ENCODE results near the gene ARRDC2. TPM values are rescaled to one million over a fixed set of nuclear protein-coding genes. Genes with fewer than 3 reads are reported as not detected.
A peak's percentile ranks its signal among the peaks of the same experiment; 100 is the strongest.

Gene ARRDC2
- total RNA-seq, 2 donors from 2014 or later = 21.0 to 25.2 TPM

GRCh38 chr19:18044825-18045304, 36.9 kb downstream of the ARRDC2 start:
- intact Hi-C loops (cut with DNase I) = no loop called here
- DNase-seq (ENCODE audit: low spot score) = peak; percentile 90

- no peak for DNase-seq (ENCODE audit: low spot score)
- intact Hi-C loops (cut with DNase I) = no loop called here
These were observed 37.5 kb downstream of the ARRDC2 start for GRCh38 chr19:18045307-18046050.

- intact Hi-C loops (cut with DNase I) = no loop called here
- no peak for DNase-seq (ENCODE audit: low spot score)
These were observed 38.2 kb downstream of the ARRDC2 start for GRCh38 chr19:18046059-18046718.

GRCh38 chr19:18049385-18049784, 41.4 kb downstream of the ARRDC2 start:
- peak; percentile 96 for DNase-seq (ENCODE audit: low spot score)
- intact Hi-C loops (cut with DNase I) = no loop called here

GRCh38 chr19:18051887-18052286, 43.9 kb downstream of the ARRDC2 start:
- DNase-seq (ENCODE audit: low spot score) = no peak
- intact Hi-C loops (cut with DNase I) = loop anchor here in 1 of 2 donors (10.0 kb wide), 1 partner anchor 107 kb away; no protein-coding TSS in a partner anchor

- no peak for DNase-seq (ENCODE audit: low spot score)
- intact Hi-C loops (cut with DNase I) = loop anchor here in 1 of 2 donors (10.0 kb wide), 1 partner anchor 109 kb away; no protein-coding TSS in a partner anchor
These were observed 45.7 kb downstream of the ARRDC2 start for GRCh38 chr19:18053576-18054219.

GRCh38 chr19:18055967-18056366, 48.0 kb downstream of the ARRDC2 start:
- intact Hi-C loops (cut with DNase I) = loop anchor here in 1 of 2 donors (10.0 kb wide), 1 partner anchor 111 kb away; no protein-coding TSS in a partner anchor
- DNase-seq (ENCODE audit: low spot score) = no peak

GRCh38 chr19:18057557-18057956, 49.6 kb downstream of the ARRDC2 start:
- intact Hi-C loops (cut with DNase I) = loop anchor here in 1 of 2 donors (10.0 kb wide), 1 partner anchor 113 kb away; no protein-coding TSS in a partner anchor
- no peak for DNase-seq (ENCODE audit: low spot score)

- peak; percentile 96 for DNase-seq (ENCODE audit: low spot score)
- intact Hi-C loops (cut with DNase I) = loop anchor here (2.0 to 10.0 kb wide), 2 partner anchors 52 to 114 kb away; no protein-coding TSS in a partner anchor
These were observed 50.4 kb downstream of the ARRDC2 start for GRCh38 chr19:18058208-18059009.

GRCh38 chr19:18059297-18059696, 51.3 kb downstream of the ARRDC2 start:
- DNase-seq (ENCODE audit: low spot score) = no peak

GRCh38 chr19:18059902-18060301, 51.9 kb downstream of the ARRDC2 start:
- intact Hi-C loops (cut with DNase I) = loop anchor here (2.0 to 10.0 kb wide), 2 partner anchors 53 to 115 kb away; no protein-coding TSS in a partner anchor
- no peak for DNase-seq (ENCODE audit: low spot score)

More at GRCh38 chr19:18059297-18059696, 51.3 kb downstream of the ARRDC2 start:
- intact Hi-C loops (cut with DNase I) = loop anchor here (2.0 to 10.0 kb wide), 2 partner anchors 52 to 114 kb away; no protein-coding TSS in a partner anchor

- intact Hi-C loops (cut with DNase I) = loop anchor here (2.0 to 10.0 kb wide), 2 partner anchors 54 to 116 kb away; no protein-coding TSS in a partner anchor
These were observed 52.5 kb downstream of the ARRDC2 start for GRCh38 chr19:18060472-18060871.

GRCh38 chr19:18062028-18062427, 54.1 kb downstream of the ARRDC2 start:
- intact Hi-C loops (cut with DNase I) = loop anchor here in 1 of 2 donors (10.0 kb wide), 1 partner anchor 117 kb away; no protein-coding TSS in a partner anchor
- DNase-seq (ENCODE audit: low spot score) = no peak

More at GRCh38 chr19:18060472-18060871, 52.5 kb downstream of the ARRDC2 start:
- DNase-seq (ENCODE audit: low spot score) = no peak

GRCh38 chr19:18063463-18063862, 55.5 kb downstream of the ARRDC2 start:
- DNase-seq (ENCODE audit: low spot score) = no peak
- intact Hi-C loops (cut with DNase I) = loop anchor here in 1 of 2 donors (10.0 kb wide), 1 partner anchor 119 kb away; no protein-coding TSS in a partner anchor

Measured in posterior vena cava (tissue), 2 donors.